Fibroblast of lung (primary cell): ENCODE measurements around the gene RFX2.

Source experiments
- CTCF ChIP-seq, 2 donors: IDR thresholded peaks in 1 of 2; conservative IDR thresholded peaks in 1 of 2; 1 replicate in 1 of 2; 2 replicates in 1 of 2; pipeline ENCODE4 v1.5.1; 2011 to 2012; ENCODE audit warnings: low read length in 2 of 2, control low read depth in 1 of 2, inconsistent platforms in 1 of 2, low read depth in 1 of 2, mild to moderate bottlenecking in 1 of 2
- EZH2 ChIP-seq: IDR thresholded peaks from 2 replicates; pipeline ENCODE4 v1.5.1; 2012; ENCODE audit warnings: low read length, control low read depth, mild to moderate bottlenecking; ENCODE audit errors: missing control alignments

- TF ChIP-seq CTCF (conservative IDR thresholded peaks at IDR 0.05 in 1 of 2, IDR thresholded peaks at IDR 0.05 in 1 of 2; ENCODE audit: low read depth in 1 of 2, low read length in 2 of 2), result no peak
- no peak for TF ChIP-seq EZH2
Measured at GRCh38 chr19:5956728-5957127, 153.6 kb downstream of the RFX2 start.
